Measurements from ENCODE around the gene RNF17.

DNA sequence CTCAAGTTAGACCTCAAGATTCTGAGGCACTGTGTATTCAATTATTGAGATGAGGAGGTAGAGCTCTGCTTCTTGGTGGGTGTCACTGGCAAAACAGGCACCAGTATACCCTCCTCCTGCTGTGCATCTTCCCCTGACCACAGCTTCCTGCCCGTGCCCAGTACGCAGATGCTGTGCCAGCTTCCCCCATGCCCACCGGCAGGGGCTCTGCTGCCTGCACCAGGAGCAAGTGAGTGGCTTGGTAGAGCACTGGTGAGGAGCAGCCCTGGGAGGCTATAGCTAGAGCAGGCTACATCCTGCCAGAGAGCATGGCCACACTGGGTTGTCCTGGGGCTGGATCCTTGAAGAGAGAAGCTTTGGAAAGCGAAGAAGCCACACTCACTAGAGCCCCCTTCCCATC is 21.0 kb upstream of the RNF17 start:
- TF ChIP-seq, protein P1, sequence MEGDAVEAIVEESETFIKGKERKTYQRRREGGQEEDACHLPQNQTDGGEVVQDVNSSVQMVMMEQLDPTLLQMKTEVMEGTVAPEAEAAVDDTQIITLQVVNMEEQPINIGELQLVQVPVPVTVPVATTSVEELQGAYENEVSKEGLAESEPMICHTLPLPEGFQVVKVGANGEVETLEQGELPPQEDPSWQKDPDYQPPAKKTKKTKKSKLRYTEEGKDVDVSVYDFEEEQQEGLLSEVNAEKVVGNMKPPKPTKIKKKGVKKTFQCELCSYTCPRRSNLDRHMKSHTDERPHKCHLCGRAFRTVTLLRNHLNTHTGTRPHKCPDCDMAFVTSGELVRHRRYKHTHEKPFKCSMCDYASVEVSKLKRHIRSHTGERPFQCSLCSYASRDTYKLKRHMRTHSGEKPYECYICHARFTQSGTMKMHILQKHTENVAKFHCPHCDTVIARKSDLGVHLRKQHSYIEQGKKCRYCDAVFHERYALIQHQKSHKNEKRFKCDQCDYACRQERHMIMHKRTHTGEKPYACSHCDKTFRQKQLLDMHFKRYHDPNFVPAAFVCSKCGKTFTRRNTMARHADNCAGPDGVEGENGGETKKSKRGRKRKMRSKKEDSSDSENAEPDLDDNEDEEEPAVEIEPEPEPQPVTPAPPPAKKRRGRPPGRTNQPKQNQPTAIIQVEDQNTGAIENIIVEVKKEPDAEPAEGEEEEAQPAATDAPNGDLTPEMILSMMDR (IDR thresholded peaks at IDR 0.05), result no peak
- TF ChIP-seq POLR2AphosphoS5 (IDR thresholded peaks at IDR 0.05; ENCODE audit: insufficient read depth in 1 of 2, low read depth in 1 of 2) (no peak), POLR2A (IDR thresholded peaks at IDR 0.05) (no peak)

All from vagina (tissue), 2 donors.